Measurements from ENCODE around the gene KCNE4. TPM values are rescaled to one million over a fixed set of nuclear protein-coding genes. Genes with fewer than 3 reads are reported as not detected.

Gene KCNE4
- total and polyA plus RNA-seq, 2 donors (not counting 1 experiment from before 2014, with no cell fraction given) = not detected

- H3K4me1 Mint-ChIP-seq = no peaks in the 10 kb centered on the region
- H3K4me2 ChIP-seq (replicated peaks; ENCODE audit: low read depth, low read length, poor library complexity, severe bottlenecking) = no peak overlapping the region
- no peaks in the 10 kb centered on the region for H3K36me3 ChIP-seq (replicated peaks in 1 of 2; ENCODE audit: control extremely low read depth in 1 of 2, control insufficient read depth in 1 of 2, extremely low read depth in 1 of 2, insufficient read depth in 2 of 2, low read length in 1 of 2)
- no peak for ATAC-seq (ENCODE audit: low read depth)
- no peaks in the 10 kb centered on the region for H3K9me3 ChIP-seq (ENCODE audit: control extremely low read depth in 1 of 3, control insufficient read depth in 2 of 3, insufficient read depth in 1 of 3, low read length in 2 of 3)
- ChIA-PET POLR2A (no interaction called here), CTCF (no interaction called here)
- 100% methylated on average over 2 of the region's 3 CpGs for WGBS (ENCODE audit: insufficient coverage)
- no peak overlapping the region for H3K27ac ChIP-seq (ENCODE audit: low read length in 2 of 2)
- H3K79me2 ChIP-seq (ENCODE audit: control insufficient read depth, insufficient read depth, low read length) = no peaks in the 10 kb centered on the region
- H3K27me3 Mint-ChIP-seq = peaks cover 11% of the 10 kb centered on the region
- H3K9ac ChIP-seq (ENCODE audit: low read length) = no peak overlapping the region
- no peak overlapping the region for H3K4me3 ChIP-seq (ENCODE audit: control extremely low read depth in 1 of 5, extremely low read depth in 1 of 5, insufficient read depth in 1 of 5, low read depth in 2 of 5, low read length in 4 of 5)
- H3K4me3 Mint-ChIP-seq = no peak overlapping the region
- intact Hi-C loops (cut with micrococcal nuclease) = no loop called here
- H3K27ac Mint-ChIP-seq = no peak overlapping the region
- H3K4me1 ChIP-seq (ENCODE audit: control insufficient read depth in 2 of 2, insufficient read depth in 2 of 2, low read length in 2 of 2) = no peaks in the 10 kb centered on the region
- H3K9me3 Mint-ChIP-seq (ENCODE audit: insufficient read depth) = no peaks in the 10 kb centered on the region
- no peaks in the 10 kb centered on the region for H3K27me3 ChIP-seq (replicated peaks in 1 of 4; ENCODE audit: control extremely low read depth in 1 of 4, control insufficient read depth in 3 of 4, insufficient read depth in 4 of 4, low read length in 3 of 4)
- no peak for DNase-seq
- no peak overlapping the region for H2AFZ ChIP-seq (ENCODE audit: insufficient read depth, low read depth, low read length, poor library complexity, severe bottlenecking)
- H4K20me1 ChIP-seq (ENCODE audit: control insufficient read depth, insufficient read depth, low read length, poor library complexity, severe bottlenecking) = no peaks in the 10 kb centered on the region
- no peak for TF ChIP-seq EZH2 (IDR thresholded peaks at IDR 0.05; ENCODE audit: borderline replicate concordance, insufficient read depth, low read depth, low read length, poor library complexity, severe bottlenecking)
- TF ChIP-seq, protein P1, sequence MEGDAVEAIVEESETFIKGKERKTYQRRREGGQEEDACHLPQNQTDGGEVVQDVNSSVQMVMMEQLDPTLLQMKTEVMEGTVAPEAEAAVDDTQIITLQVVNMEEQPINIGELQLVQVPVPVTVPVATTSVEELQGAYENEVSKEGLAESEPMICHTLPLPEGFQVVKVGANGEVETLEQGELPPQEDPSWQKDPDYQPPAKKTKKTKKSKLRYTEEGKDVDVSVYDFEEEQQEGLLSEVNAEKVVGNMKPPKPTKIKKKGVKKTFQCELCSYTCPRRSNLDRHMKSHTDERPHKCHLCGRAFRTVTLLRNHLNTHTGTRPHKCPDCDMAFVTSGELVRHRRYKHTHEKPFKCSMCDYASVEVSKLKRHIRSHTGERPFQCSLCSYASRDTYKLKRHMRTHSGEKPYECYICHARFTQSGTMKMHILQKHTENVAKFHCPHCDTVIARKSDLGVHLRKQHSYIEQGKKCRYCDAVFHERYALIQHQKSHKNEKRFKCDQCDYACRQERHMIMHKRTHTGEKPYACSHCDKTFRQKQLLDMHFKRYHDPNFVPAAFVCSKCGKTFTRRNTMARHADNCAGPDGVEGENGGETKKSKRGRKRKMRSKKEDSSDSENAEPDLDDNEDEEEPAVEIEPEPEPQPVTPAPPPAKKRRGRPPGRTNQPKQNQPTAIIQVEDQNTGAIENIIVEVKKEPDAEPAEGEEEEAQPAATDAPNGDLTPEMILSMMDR (IDR thresholded peaks at IDR 0.05) = no peak
These were observed 20.8 kb downstream of the KCNE4 start for GRCh38 chr2:223072826-223073225.

- intact Hi-C loops (cut with micrococcal nuclease) = no loop called here
- no peaks in the 10 kb centered on the region for H3K79me2 ChIP-seq (ENCODE audit: control insufficient read depth, insufficient read depth, low read length)
- H3K4me3 ChIP-seq (ENCODE audit: control extremely low read depth in 1 of 5, extremely low read depth in 1 of 5, insufficient read depth in 1 of 5, low read depth in 2 of 5, low read length in 4 of 5) = no peak overlapping the region
- no peak for DNase-seq
- H3K4me1 Mint-ChIP-seq = no peaks in the 10 kb centered on the region
- ChIA-PET POLR2A (no interaction called here), CTCF (no interaction called here)
- no peak overlapping the region for H3K27ac Mint-ChIP-seq
- no peaks in the 10 kb centered on the region for H4K20me1 ChIP-seq (ENCODE audit: control insufficient read depth, insufficient read depth, low read length, poor library complexity, severe bottlenecking)
- H3K9me3 ChIP-seq (ENCODE audit: control extremely low read depth in 1 of 3, control insufficient read depth in 2 of 3, insufficient read depth in 1 of 3, low read length in 2 of 3) = no peaks in the 10 kb centered on the region
- H3K27me3 Mint-ChIP-seq = peaks cover 12% of the 10 kb centered on the region
- no peaks in the 10 kb centered on the region for H3K4me1 ChIP-seq (ENCODE audit: control insufficient read depth in 2 of 2, insufficient read depth in 2 of 2, low read length in 2 of 2)
- H2AFZ ChIP-seq (ENCODE audit: insufficient read depth, low read depth, low read length, poor library complexity, severe bottlenecking) = no peak overlapping the region
- H3K4me2 ChIP-seq (replicated peaks; ENCODE audit: low read depth, low read length, poor library complexity, severe bottlenecking) = no peak overlapping the region
- no peak for TF ChIP-seq EZH2 (IDR thresholded peaks at IDR 0.05; ENCODE audit: borderline replicate concordance, insufficient read depth, low read depth, low read length, poor library complexity, severe bottlenecking)
- TF ChIP-seq, protein P1 (IDR thresholded peaks at IDR 0.05) = no peak
- 38% methylated on average over 1 of the region's 6 CpGs for WGBS (ENCODE audit: insufficient coverage)
- H3K27me3 ChIP-seq (replicated peaks in 1 of 4; ENCODE audit: control extremely low read depth in 1 of 4, control insufficient read depth in 3 of 4, insufficient read depth in 4 of 4, low read length in 3 of 4) = no peaks in the 10 kb centered on the region
- no peak overlapping the region for H3K4me3 Mint-ChIP-seq
- no peak overlapping the region for H3K27ac ChIP-seq (ENCODE audit: low read length in 2 of 2)
- H3K36me3 ChIP-seq (replicated peaks in 1 of 2; ENCODE audit: control extremely low read depth in 1 of 2, control insufficient read depth in 1 of 2, extremely low read depth in 1 of 2, insufficient read depth in 2 of 2, low read length in 1 of 2) = no peaks in the 10 kb centered on the region
- no peaks in the 10 kb centered on the region for H3K9me3 Mint-ChIP-seq (ENCODE audit: insufficient read depth)
- no peak overlapping the region for H3K9ac ChIP-seq (ENCODE audit: low read length)
- no peak for ATAC-seq (ENCODE audit: low read depth)
These were observed 23.6 kb downstream of the KCNE4 start for GRCh38 chr2:223075301-223076270.
